GM12891 (cell line): Measurements from ENCODE around the gene CLSTN3.

ENCODE experiments used
- DNase-seq: peaks from one replicate; pipeline ENCODE4 v3.0.0; 2011; ENCODE audit warnings: low spot score; ENCODE audit not compliant: insufficient read length
- FAIRE-seq: peaks from 2 replicates; lab custom pipeline; 2011; peaks lifted over from hg19 to GRCh38; lab: Jason Lieb, UNC
- PAX5 ChIP-seq: IDR thresholded peaks from 2 replicates; pipeline ENCODE4 v1.6.1; 2011; ENCODE audit warnings: low read length, moderate library complexity, mild to moderate bottlenecking; ENCODE audit not compliant: insufficient read depth, severe bottlenecking
- POLR2A ChIP-seq: IDR thresholded peaks from 2 replicates; pipeline ENCODE4 v1.6.1; 2011; ENCODE audit warnings: low read depth, low read length, control low read depth
- POLR2AphosphoS5 ChIP-seq: IDR thresholded peaks from 2 replicates; pipeline ENCODE4 v1.6.1; 2011; ENCODE audit warnings: low read depth, low read length, control low read depth
- POU2F2 ChIP-seq: IDR thresholded peaks from 2 replicates; pipeline ENCODE4 v1.6.1; 2011; ENCODE audit warnings: low read depth, mild to moderate bottlenecking, control low read depth, low read length, moderate library complexity
- SPI1 ChIP-seq: IDR thresholded peaks from 2 replicates; pipeline ENCODE4 v1.6.1; 2011; ENCODE audit warnings: low read depth, low read length, control low read depth
- TAF1 ChIP-seq: IDR thresholded peaks from 2 replicates; pipeline ENCODE4 v1.6.1; 2011; ENCODE audit warnings: low read depth, low read length, control low read depth

CLSTN3 gene

GRCh38 chr12:7092986-7093460, 37.1 kb upstream of the CLSTN3 start:
- TF ChIP-seq POU2F2 (no peak), POLR2AphosphoS5 (no peak), PAX5 (no peak), TAF1 (no peak), POLR2A (no peak), SPI1 (no peak)
- FAIRE-seq (no peak), DNase-seq (no peak)

GRCh38 chr12:7093486-7093885, 36.7 kb upstream of the CLSTN3 start:
- no peak for DNase-seq
- TF ChIP-seq POLR2A (no peak), TAF1 (no peak), SPI1 (no peak), POLR2AphosphoS5 (no peak), PAX5 (no peak), POU2F2 (no peak)
- FAIRE-seq: no peak

GRCh38 chr12:7093892-7094291, 36.3 kb upstream of the CLSTN3 start:
- FAIRE-seq: no peak
- no peak for DNase-seq
- no peak for TF ChIP-seq POLR2AphosphoS5
- TF ChIP-seq POLR2A: no peak
- TF ChIP-seq TAF1: no peak
- no peak for TF ChIP-seq SPI1

- no peak for FAIRE-seq
- no peak for DNase-seq
- TF ChIP-seq POLR2A: no peak
- no peak for TF ChIP-seq TAF1
- no peak for TF ChIP-seq POLR2AphosphoS5
- no peak for TF ChIP-seq SPI1
- TF ChIP-seq PAX5: no peak
- TF ChIP-seq POU2F2: no peak
Measured at GRCh38 chr12:7096006-7096932, 33.9 kb upstream of the CLSTN3 start.

- TF ChIP-seq POLR2AphosphoS5 (no peak), TAF1 (no peak), POU2F2 (no peak), PAX5 (no peak), POLR2A (no peak), SPI1 (no peak)
- DNase-seq: no peak
- FAIRE-seq: no peak
Measured at GRCh38 chr12:7096979-7097378, 33.2 kb upstream of the CLSTN3 start.

- no peak for FAIRE-seq
Measured at GRCh38 chr12:7099290-7099996, 30.7 kb upstream of the CLSTN3 start.

GRCh38 chr12:7100239-7100638, 29.9 kb upstream of the CLSTN3 start:
- TF ChIP-seq SPI1 (no peak), TAF1 (no peak), POLR2AphosphoS5 (no peak), POLR2A (no peak), PAX5 (no peak), POU2F2 (no peak)
- FAIRE-seq (no peak), DNase-seq (no peak)

More at GRCh38 chr12:7099290-7099996, 30.7 kb upstream of the CLSTN3 start:
- TF ChIP-seq TAF1: no peak
- TF ChIP-seq POLR2A: no peak
- no peak for TF ChIP-seq PAX5
- TF ChIP-seq POLR2AphosphoS5: no peak
- TF ChIP-seq POU2F2: no peak
- no peak for TF ChIP-seq SPI1
- no peak for DNase-seq

- no peak for TF ChIP-seq POLR2A
- TF ChIP-seq POU2F2: no peak
- TF ChIP-seq POLR2AphosphoS5: no peak
- no peak for TF ChIP-seq TAF1
- no peak for TF ChIP-seq PAX5
- TF ChIP-seq SPI1: no peak
- DNase-seq: no peak
- no peak for FAIRE-seq
Measured at GRCh38 chr12:7101047-7101693, 29.0 kb upstream of the CLSTN3 start.

GRCh38 chr12:7101694-7102131, 28.5 kb upstream of the CLSTN3 start:
- no peak for DNase-seq
- no peak for FAIRE-seq
- TF ChIP-seq SPI1 (no peak), PAX5 (no peak), POLR2A (no peak), POLR2AphosphoS5 (no peak), POU2F2 (no peak), TAF1 (no peak)
